Adrenal gland (tissue), 5 donors: ENCODE results near the gene DCDC2.
"Not testable (repeated sequence)": the region's sequence is repeated elsewhere in the genome, so short reads cannot be mapped to it uniquely, and the experiment has no call there.

ENCODE experiments used
- CTCF ChIP-seq, 6 experiments: fragments of 450-650 bp in 4 of 6; fragments of 200-600 bp in 2 of 6; sonication (generic) in 1 of 6; IDR thresholded peaks; 1 replicate in 5 of 6; 2 replicates in 1 of 6; pipeline versions ENCODE4 v1.5.1 to v1.8.0; 2016 to 2021; ENCODE audit warnings: antibody characterized with exemption in 6 of 6, mild to moderate bottlenecking in 2 of 6, moderate library complexity in 1 of 6
- POLR2A ChIP-seq, 2 donors: fragments of 450-650 bp; IDR thresholded peaks; one replicate each; pipeline ENCODE4 v1.6.1; 2017; ENCODE audit warnings: antibody characterized with exemption in 2 of 2, mild to moderate bottlenecking in 2 of 2, moderate library complexity in 1 of 2
- donor health status: DM: no; HTN: no; CAD: no.

- not testable (repeated sequence) for TF ChIP-seq CTCF, POLR2A (IDR thresholded peaks at IDR 0.05)
Measured at GRCh38 chr6:24384369-24385130, 26.7 kb upstream of the DCDC2 start.
